Measurements from ENCODE around the gene VTI1A.
A peak's percentile ranks its signal among the peaks of the same experiment; 100 is the strongest.

The VTI1A gene

GRCh38 chr10:112817981-112818777, 371.2 kb downstream of the VTI1A start:
- no peak for DNase-seq

- no peak for DNase-seq
These were observed 372.2 kb downstream of the VTI1A start for GRCh38 chr10:112819231-112819630.

- DNase-seq: no peak
These were observed 373.3 kb downstream of the VTI1A start for GRCh38 chr10:112820320-112820719.

GRCh38 chr10:112821038-112821437, 374.0 kb downstream of the VTI1A start:
- DNase-seq: no peak

GRCh38 chr10:112821663-112822062, 374.6 kb downstream of the VTI1A start:
- DNase-seq: no peak

- DNase-seq: no peak
These were observed 376.0 kb downstream of the VTI1A start for GRCh38 chr10:112823007-112823406.

GRCh38 chr10:112823604-112824003, 376.6 kb downstream of the VTI1A start:
- DNase-seq: no peak

GRCh38 chr10:112826018-112826697, 379.1 kb downstream of the VTI1A start:
- DNase-seq: no peak

GRCh38 chr10:112827086-112827485, 380.1 kb downstream of the VTI1A start:
- no peak for DNase-seq

- DNase-seq: no peak
These were observed 380.9 kb downstream of the VTI1A start for GRCh38 chr10:112827951-112828350.

- no peak for DNase-seq
These were observed 384.8 kb downstream of the VTI1A start for GRCh38 chr10:112831859-112832258.

GRCh38 chr10:112832361-112832878, 385.4 kb downstream of the VTI1A start:
- no peak for DNase-seq

- DNase-seq: no peak
These were observed 385.9 kb downstream of the VTI1A start for GRCh38 chr10:112832959-112833358.

- peak; percentile 52 for DNase-seq
These were observed 387.8 kb downstream of the VTI1A start for GRCh38 chr10:112834751-112835181.

GRCh38 chr10:112835217-112835715, 388.3 kb downstream of the VTI1A start:
- no peak for DNase-seq

GRCh38 chr10:112835944-112836451, 389.0 kb downstream of the VTI1A start:
- DNase-seq: no peak

- no peak for DNase-seq
These were observed 391.9 kb downstream of the VTI1A start for GRCh38 chr10:112838784-112839481.

- DNase-seq: no peak
These were observed 393.1 kb downstream of the VTI1A start for GRCh38 chr10:112839928-112840654.

GRCh38 chr10:112841549-112841948, 394.5 kb downstream of the VTI1A start:
- DNase-seq: no peak

- no peak for DNase-seq
These were observed 395.9 kb downstream of the VTI1A start for GRCh38 chr10:112842832-112843360.

- DNase-seq: no peak
These were observed 396.6 kb downstream of the VTI1A start for GRCh38 chr10:112843623-112844022.

Measured in right hindlimb (tissue), 1 donor.